ENCODE results near the gene GRB2. TPM values are rescaled to one million over a fixed set of nuclear protein-coding genes. Genes with fewer than 3 reads are reported as not detected.

The GRB2 gene
- total RNA-seq, 4 donors from 2014 or later: 44.9 to 62.6 (median 58.7) TPM

DNA sequence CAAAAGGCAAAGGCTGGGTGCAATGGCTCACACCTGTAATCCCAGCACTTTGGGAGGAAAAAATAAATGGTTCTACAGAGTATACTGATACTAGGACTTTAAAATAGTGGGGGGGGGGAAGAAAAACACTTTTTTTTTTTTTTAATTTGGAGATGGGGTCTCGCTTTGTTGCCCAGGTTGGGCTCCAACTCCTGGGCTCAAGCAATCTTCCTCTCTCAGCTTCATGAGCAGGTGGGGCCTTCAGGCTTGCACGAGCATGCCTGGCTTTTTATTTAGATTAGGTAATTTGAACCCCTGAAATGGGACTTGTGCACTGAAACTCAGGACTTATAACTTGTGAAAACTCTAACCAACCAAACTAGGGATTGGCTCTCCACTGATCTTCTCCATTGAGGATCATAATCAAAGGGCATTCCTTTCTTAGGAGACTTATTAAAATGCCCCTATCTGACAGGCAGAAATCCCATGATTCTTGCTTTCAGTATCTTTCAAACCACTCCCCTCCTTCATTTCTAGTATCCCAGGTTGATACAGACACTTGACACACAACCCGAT lies 16.9 kb downstream of the GRB2 start:
- no peak overlapping the region for H3K27ac ChIP-seq
- H3K9me3 ChIP-seq: no peaks in the 10 kb centered on the region
- peaks cover 25% of the 10 kb centered on the region for H3K4me1 ChIP-seq
- no peak for DNase-seq (ENCODE audit: low spot score in 2 of 2)
- no peak overlapping the region for H3K4me3 ChIP-seq
- WGBS: 59% methylated on average over 3 of the region's 3 CpGs
- TF ChIP-seq, protein P1, sequence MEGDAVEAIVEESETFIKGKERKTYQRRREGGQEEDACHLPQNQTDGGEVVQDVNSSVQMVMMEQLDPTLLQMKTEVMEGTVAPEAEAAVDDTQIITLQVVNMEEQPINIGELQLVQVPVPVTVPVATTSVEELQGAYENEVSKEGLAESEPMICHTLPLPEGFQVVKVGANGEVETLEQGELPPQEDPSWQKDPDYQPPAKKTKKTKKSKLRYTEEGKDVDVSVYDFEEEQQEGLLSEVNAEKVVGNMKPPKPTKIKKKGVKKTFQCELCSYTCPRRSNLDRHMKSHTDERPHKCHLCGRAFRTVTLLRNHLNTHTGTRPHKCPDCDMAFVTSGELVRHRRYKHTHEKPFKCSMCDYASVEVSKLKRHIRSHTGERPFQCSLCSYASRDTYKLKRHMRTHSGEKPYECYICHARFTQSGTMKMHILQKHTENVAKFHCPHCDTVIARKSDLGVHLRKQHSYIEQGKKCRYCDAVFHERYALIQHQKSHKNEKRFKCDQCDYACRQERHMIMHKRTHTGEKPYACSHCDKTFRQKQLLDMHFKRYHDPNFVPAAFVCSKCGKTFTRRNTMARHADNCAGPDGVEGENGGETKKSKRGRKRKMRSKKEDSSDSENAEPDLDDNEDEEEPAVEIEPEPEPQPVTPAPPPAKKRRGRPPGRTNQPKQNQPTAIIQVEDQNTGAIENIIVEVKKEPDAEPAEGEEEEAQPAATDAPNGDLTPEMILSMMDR (IDR thresholded peaks at IDR 0.05): no peak
- no peak for TF ChIP-seq EP300 (IDR thresholded peaks at IDR 0.05)
- no peak for TF ChIP-seq POLR2A (IDR thresholded peaks at IDR 0.05)
- no peak for TF ChIP-seq POLR2AphosphoS5 (IDR thresholded peaks at IDR 0.05)
- no peaks in the 10 kb centered on the region for H3K36me3 ChIP-seq
- H3K27me3 ChIP-seq: no peaks in the 10 kb centered on the region

DNA sequence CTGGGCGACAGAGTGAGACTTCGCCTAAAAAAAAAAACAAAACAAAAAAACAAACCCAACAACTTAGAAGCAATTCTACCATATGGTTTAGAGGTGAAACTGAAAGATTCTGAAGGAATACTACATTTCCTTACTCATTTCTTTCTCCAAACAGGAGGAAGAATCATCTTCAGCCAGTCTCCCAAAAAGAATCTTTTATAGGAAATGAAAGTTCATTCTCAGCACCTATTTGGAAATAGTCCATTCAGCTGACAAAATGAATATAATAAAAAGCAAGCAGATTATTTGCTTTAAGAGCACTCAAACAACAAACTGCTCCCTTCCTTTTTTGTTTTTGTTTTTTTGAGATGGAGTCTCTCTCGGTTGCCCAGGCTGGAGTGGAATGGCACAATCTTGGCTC lies 17.7 kb downstream of the GRB2 start:
- Histone ChIP-seq H3K4me3 (no peak overlapping the region), H3K9me3 (no peaks in the 10 kb centered on the region), H3K4me1 (peaks cover 17% of the 10 kb centered on the region), H3K36me3 (no peaks in the 10 kb centered on the region), H3K27me3 (no peaks in the 10 kb centered on the region), H3K27ac (no peak overlapping the region)
- no peak for DNase-seq (ENCODE audit: low spot score in 2 of 2)
- 84% methylated on average over 3 of the region's 3 CpGs for WGBS
- TF ChIP-seq EP300 (IDR thresholded peaks at IDR 0.05): no peak
- TF ChIP-seq POLR2A (IDR thresholded peaks at IDR 0.05): no peak
- TF ChIP-seq, protein P1 (IDR thresholded peaks at IDR 0.05): no peak
- no peak for TF ChIP-seq POLR2AphosphoS5 (IDR thresholded peaks at IDR 0.05)

DNA sequence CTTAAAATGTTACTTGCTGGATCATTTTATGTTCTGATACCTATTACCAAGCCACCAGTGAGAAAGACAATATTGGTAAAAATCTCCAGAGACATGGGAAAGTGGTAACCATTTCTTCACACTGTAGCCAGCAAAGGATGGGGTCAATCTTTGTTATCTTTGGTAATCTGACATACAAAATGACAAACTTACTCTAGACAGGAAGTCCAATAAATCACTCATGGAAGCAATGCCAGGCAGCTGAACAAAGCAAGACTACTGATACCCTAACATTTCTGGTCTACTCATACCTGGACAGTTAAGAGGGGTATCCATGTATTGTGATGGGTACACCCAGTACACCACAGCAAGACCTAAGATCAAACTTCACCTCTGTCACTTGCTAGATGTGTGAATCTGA lies 19.0 kb downstream of the GRB2 start:
- Histone ChIP-seq H3K4me3 (no peak overlapping the region), H3K27ac (no peak overlapping the region), H3K9me3 (no peaks in the 10 kb centered on the region), H3K4me1 (peaks cover 11% of the 10 kb centered on the region), H3K27me3 (no peaks in the 10 kb centered on the region), H3K36me3 (no peaks in the 10 kb centered on the region)
- no peak for DNase-seq (ENCODE audit: low spot score in 2 of 2)
- TF ChIP-seq POLR2AphosphoS5 (IDR thresholded peaks at IDR 0.05) (no peak), EP300 (IDR thresholded peaks at IDR 0.05) (no peak), POLR2A (IDR thresholded peaks at IDR 0.05) (no peak)
- TF ChIP-seq, protein P1 (IDR thresholded peaks at IDR 0.05): no peak

DNA sequence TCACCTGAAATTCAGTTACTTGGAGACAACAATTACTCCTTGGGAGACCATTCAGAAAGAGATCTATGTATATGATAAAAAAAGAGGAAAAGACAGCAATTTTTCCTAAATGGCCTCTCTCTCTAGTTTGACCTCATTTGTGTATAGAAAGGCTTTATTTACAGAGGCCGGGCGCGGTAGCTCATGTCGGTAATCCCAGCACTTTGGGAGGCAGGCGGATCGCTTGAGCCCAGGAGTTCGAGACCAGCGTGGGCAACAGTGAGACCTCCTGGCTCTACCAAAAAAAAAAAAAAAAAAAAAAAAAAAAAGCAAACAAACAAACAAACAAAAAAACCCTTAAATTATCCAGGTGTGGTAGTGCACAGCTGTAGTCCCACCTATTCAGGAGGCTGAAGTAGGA lies 20.7 kb downstream of the GRB2 start:
- no peaks in the 10 kb centered on the region for H3K27me3 ChIP-seq
- TF ChIP-seq EP300 (IDR thresholded peaks at IDR 0.05) (no peak), POLR2AphosphoS5 (IDR thresholded peaks at IDR 0.05) (no peak)
- TF ChIP-seq, protein P1 (IDR thresholded peaks at IDR 0.05): no peak
- H3K36me3 ChIP-seq: no peaks in the 10 kb centered on the region
- H3K4me3 ChIP-seq: no peak overlapping the region
- H3K27ac ChIP-seq: no peak overlapping the region
- no peak for DNase-seq (ENCODE audit: low spot score in 2 of 2)
- 92% methylated on average over 8 of the region's 8 CpGs for WGBS
- no peaks in the 10 kb centered on the region for H3K4me1 ChIP-seq
- H3K9me3 ChIP-seq: no peaks in the 10 kb centered on the region

DNA sequence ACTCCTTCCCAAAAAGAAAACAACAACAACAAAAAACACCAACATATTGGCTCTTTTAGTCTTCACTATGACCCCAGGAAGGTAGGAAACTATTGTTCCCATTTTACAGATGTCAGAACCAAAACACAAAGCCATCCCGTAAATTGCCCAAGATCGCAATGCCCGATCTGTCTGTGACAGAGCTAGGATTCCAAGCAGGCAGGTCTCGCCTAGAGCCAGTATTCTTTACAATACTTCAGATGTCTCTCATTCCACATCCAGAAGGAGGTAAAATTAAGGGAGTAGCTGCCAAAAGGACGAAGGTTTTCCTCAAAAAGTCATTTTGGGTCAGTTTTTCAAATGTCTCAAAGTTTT lies 21.7 kb downstream of the GRB2 start:
- Histone ChIP-seq H3K9me3 (no peaks in the 10 kb centered on the region), H3K27ac (no peak overlapping the region), H3K4me1 (no peaks in the 10 kb centered on the region), H3K27me3 (no peaks in the 10 kb centered on the region), H3K4me3 (no peak overlapping the region), H3K36me3 (no peaks in the 10 kb centered on the region)
- 77% methylated on average over 5 of the region's 5 CpGs for WGBS
- TF ChIP-seq POLR2AphosphoS5 (IDR thresholded peaks at IDR 0.05): no peak
- TF ChIP-seq, protein P1 (IDR thresholded peaks at IDR 0.05): no peak
- TF ChIP-seq EP300 (IDR thresholded peaks at IDR 0.05): no peak
- TF ChIP-seq POLR2A (IDR thresholded peaks at IDR 0.05): no peak
- DNase-seq (ENCODE audit: low spot score in 2 of 2): no peak
